ENCODE data around the gene RIPPLY3. TPM values are rescaled to one million over a fixed set of nuclear protein-coding genes. Genes with fewer than 3 reads are reported as not detected.

Gene RIPPLY3
- total and polyA plus RNA-seq, 12 donors, result 0.03 TPM; not detected in 11

DNA sequence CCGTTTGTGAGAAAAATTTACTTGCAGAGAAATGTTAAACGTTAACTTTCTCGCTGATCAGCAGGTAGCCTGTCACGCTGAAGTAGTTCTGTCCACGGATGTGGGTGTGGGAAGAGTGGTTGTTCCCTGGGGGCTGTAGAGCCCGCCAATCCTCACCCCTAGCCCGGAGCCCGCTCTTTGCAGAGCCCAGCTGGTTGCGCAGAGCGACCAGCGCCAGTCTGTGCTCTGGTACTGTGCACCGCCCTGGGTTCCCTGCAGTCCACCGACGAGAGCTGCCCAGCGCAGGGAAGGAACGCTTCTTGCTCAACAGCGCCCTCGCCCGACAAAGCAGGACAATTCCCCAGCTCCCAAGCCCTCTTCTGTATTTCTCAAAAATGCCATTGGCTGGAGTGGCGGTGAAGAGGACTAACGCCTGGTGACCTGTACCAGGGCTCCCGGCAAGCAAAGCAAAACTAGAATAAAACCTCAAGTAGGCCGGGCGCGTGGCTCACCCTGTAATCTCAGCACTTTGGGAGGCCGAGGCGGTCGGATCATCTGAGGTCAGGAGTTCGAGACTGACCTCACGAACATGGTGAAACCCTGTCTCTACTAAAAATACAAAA, 3.3 kb downstream of the RIPPLY3 start:
- Histone ChIP-seq H3K36me3 (no peaks in the 10 kb centered on the region), H3K4me1 (peaks cover 0 to 25% (median 15%) of the 10 kb centered on the region in 9 donors), H3K27ac (no peak overlapping the region), H3K27me3 (peaks cover 25 to 87% (median 74%) of the 10 kb centered on the region in 7 donors), H3K9me3 (no peaks in the 10 kb centered on the region), H3K4me3 (peak overlapping the region in 5 of 10 donors; percentile 17 to 40 (median 29))
- peak; percentile 76 to 87 for DNase-seq
- TF ChIP-seq, protein P1, sequence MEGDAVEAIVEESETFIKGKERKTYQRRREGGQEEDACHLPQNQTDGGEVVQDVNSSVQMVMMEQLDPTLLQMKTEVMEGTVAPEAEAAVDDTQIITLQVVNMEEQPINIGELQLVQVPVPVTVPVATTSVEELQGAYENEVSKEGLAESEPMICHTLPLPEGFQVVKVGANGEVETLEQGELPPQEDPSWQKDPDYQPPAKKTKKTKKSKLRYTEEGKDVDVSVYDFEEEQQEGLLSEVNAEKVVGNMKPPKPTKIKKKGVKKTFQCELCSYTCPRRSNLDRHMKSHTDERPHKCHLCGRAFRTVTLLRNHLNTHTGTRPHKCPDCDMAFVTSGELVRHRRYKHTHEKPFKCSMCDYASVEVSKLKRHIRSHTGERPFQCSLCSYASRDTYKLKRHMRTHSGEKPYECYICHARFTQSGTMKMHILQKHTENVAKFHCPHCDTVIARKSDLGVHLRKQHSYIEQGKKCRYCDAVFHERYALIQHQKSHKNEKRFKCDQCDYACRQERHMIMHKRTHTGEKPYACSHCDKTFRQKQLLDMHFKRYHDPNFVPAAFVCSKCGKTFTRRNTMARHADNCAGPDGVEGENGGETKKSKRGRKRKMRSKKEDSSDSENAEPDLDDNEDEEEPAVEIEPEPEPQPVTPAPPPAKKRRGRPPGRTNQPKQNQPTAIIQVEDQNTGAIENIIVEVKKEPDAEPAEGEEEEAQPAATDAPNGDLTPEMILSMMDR (IDR thresholded peaks at IDR 0.05), result peak; percentile 64 to 88 (median 83)
- WGBS, 2 donors, result 11 to 12% methylated on average over 30 of the region's 30 CpGs
- peak; percentile 89 to 97 (median 95) for ATAC-seq
- intact Hi-C loops (cut with DNase I), result loop anchor here in 2 of 10 donors (10.0 kb wide), 1 partner anchor 505 kb away; no protein-coding TSS in a partner anchor

DNA sequence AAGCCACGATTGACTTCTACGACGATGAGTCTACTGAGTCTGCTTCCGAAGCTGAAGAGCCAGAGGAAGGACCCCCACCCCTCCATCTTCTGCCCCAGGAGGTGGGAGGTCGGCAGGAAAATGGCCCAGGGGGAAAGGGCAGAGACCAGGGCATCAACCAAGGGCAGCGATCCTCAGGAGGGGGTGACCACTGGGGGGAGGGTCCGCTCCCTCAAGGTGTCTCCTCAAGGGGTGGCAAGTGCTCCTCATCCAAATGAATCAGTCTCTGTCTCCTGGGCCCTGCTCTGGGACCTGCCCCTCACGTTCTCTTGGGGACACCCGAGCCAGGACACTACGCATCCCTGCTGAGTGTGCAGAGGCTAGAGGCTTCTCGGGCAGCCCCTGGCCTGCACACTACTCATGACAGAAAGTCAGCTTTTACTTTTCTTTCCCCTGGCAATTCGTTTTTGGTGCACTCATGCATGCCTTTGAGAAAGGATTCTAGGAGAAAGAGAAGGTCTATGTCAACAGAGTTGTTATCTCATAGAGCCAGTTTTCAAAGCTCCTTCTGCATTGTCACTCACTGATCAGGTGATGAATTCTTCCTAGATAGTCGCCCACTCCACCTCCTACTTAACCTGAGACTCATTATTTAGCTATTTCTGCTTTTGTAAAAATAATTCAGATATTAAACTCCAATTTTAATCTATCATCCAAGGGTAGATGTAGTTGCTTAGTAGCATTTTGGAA, 11.6 kb downstream of the RIPPLY3 start:
- 75 to 77% methylated on average over 13 of the region's 13 CpGs for WGBS, 2 donors
- TF ChIP-seq, protein P1 (IDR thresholded peaks at IDR 0.05), result no peak
- intact Hi-C loops (cut with DNase I), result loop anchor here in 1 of 10 donors (10.0 kb wide), 1 partner anchor 513 kb away; no protein-coding TSS in a partner anchor

DNA sequence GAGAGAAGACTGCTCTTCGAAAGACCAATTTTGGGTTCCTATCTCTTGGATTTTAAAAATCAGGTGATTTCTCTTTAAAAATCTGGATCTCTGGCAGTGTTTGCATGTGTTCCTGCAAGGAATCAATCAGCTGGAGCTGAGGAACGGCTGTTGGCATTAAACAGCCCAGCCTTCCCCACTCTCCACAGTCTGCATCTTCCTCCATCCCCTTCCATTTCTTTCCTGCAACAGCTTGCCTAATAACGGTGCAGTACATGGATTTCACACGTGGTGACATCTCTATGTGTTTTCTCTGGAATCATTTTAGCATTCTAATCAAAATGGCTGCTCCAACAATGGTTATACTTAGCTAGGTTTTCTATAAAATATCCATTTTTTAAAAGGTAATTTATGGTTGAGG, 20.0 kb downstream of the RIPPLY3 start:
- intact Hi-C loops (cut with DNase I), result no loop called here
- DNase-seq, result no peak
- Histone ChIP-seq H3K27me3 (peaks cover 0 to 24% (median 4%) of the 10 kb centered on the region in 7 donors), H3K27ac (no peak overlapping the region), H3K4me1 (no peaks in the 10 kb centered on the region), H3K36me3 (no peaks in the 10 kb centered on the region), H3K4me3 (no peak overlapping the region), H3K9me3 (no peaks in the 10 kb centered on the region)
- TF ChIP-seq, protein P1 (IDR thresholded peaks at IDR 0.05), result no peak
- 38 to 44% methylated on average over 4 of the region's 4 CpGs for WGBS, 2 donors
- ATAC-seq, result no peak

More for the DNA sequence above, 11.6 kb downstream of the RIPPLY3 start:
- no peaks in the 10 kb centered on the region for H3K4me1 ChIP-seq
- no peaks in the 10 kb centered on the region for H3K36me3 ChIP-seq
- no peaks in the 10 kb centered on the region for H3K9me3 ChIP-seq
- H3K4me3 ChIP-seq, result no peak overlapping the region
- ATAC-seq (no peak), DNase-seq (no peak)
- no peak overlapping the region for H3K27ac ChIP-seq
- peaks cover 0 to 36% (median 24%) of the 10 kb centered on the region in 7 donors for H3K27me3 ChIP-seq

DNA sequence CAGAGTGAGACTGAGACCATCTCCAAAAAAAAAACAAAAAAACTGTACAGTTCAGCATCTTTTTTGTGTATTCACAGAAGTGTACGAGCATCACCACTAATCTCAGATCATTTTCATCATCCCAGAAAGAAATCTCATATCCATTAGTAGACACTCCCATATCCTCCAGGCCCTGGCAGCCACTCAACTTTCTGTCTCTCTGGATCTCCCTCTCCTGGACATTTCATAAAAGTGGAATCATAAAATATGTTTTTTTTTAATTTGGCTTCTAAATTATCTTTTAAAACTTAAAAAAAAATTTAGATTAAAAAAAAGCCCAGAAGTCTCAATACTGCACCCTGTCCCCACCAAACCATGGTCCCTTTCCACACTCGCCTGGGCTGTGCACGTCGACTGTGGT, 22.1 kb downstream of the RIPPLY3 start:
- Histone ChIP-seq H3K4me1 (no peaks in the 10 kb centered on the region), H3K27ac (no peak overlapping the region), H3K4me3 (no peak overlapping the region), H3K27me3 (peaks cover 0 to 24% (median 4%) of the 10 kb centered on the region in 7 donors), H3K36me3 (no peaks in the 10 kb centered on the region), H3K9me3 (no peaks in the 10 kb centered on the region)
- no peak for ATAC-seq
- TF ChIP-seq, protein P1 (IDR thresholded peaks at IDR 0.05), result no peak
- intact Hi-C loops (cut with DNase I), result no loop called here
- no peak for DNase-seq
- 78 to 79% methylated on average over 4 of the region's 4 CpGs for WGBS, 2 donors
